DND-41 (cell line): ENCODE data around the gene C6orf136.

Experiments used
- EZH2 ChIP-seq: IDR thresholded peaks from 3 replicates; pipeline ENCODE4 v1.6.1; 2012; ENCODE audit warnings: borderline replicate concordance, low read depth, mild to moderate bottlenecking, moderate library complexity, low read length, inconsistent platforms; ENCODE audit not compliant: severe bottlenecking
- TF ChIP-seq, protein P1 (sequence below): IDR thresholded peaks from 2 replicates; pipeline ENCODE4 v1.5.1; 2012; ENCODE audit warnings: borderline replicate concordance, low read length, moderate library complexity, mild to moderate bottlenecking; ENCODE audit not compliant: poor library complexity, severe bottlenecking; ENCODE audit errors: extremely low read depth

GRCh38 chr6:30615958-30616810 lies 30.7 kb upstream of the C6orf136 start:
- TF ChIP-seq, protein P1, sequence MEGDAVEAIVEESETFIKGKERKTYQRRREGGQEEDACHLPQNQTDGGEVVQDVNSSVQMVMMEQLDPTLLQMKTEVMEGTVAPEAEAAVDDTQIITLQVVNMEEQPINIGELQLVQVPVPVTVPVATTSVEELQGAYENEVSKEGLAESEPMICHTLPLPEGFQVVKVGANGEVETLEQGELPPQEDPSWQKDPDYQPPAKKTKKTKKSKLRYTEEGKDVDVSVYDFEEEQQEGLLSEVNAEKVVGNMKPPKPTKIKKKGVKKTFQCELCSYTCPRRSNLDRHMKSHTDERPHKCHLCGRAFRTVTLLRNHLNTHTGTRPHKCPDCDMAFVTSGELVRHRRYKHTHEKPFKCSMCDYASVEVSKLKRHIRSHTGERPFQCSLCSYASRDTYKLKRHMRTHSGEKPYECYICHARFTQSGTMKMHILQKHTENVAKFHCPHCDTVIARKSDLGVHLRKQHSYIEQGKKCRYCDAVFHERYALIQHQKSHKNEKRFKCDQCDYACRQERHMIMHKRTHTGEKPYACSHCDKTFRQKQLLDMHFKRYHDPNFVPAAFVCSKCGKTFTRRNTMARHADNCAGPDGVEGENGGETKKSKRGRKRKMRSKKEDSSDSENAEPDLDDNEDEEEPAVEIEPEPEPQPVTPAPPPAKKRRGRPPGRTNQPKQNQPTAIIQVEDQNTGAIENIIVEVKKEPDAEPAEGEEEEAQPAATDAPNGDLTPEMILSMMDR = no peak
- no peak for TF ChIP-seq EZH2
